Right atrium auricular region (tissue), 2 donors: Measurements from ENCODE around the gene SNRNP70. TPM values are rescaled to one million over a fixed set of nuclear protein-coding genes. Genes with fewer than 3 reads are reported as not detected.
"Not testable (repeated sequence)": the region's sequence is repeated elsewhere in the genome, so short reads cannot be mapped to it uniquely, and the experiment has no call there.

Source experiments
- DNase-seq: peaks from one replicate; pipeline ENCODE4 v3.0.0-alpha.2; 2019; ENCODE audit warnings: low spot score
- H3K27ac ChIP-seq, 2 donors: fragments of 200-600 bp; sonication (generic); 1 replicate in 1 of 2; 2 replicates in 1 of 2; pipeline ENCODE4 v1.5.1; 2016 to 2019
- H3K27me3 ChIP-seq, 2 donors: fragments of 200-600 bp; sonication (generic); one replicate each; pipeline versions ENCODE4 v1.5.1 to v1.6.0; 2017 to 2019
- H3K36me3 ChIP-seq: fragments of 200-600 bp; sonication (generic); one replicate; pipeline ENCODE4 v1.5.1; 2016
- H3K4me1 ChIP-seq, 2 donors: fragments of 200-600 bp; sonication (generic); one replicate each; pipeline versions ENCODE4 v1.5.1 to v1.6.0; 2017 to 2019
- H3K4me3 ChIP-seq, 2 donors: fragments of 200-600 bp; sonication (generic); 1 replicate in 1 of 2; 2 replicates in 1 of 2; pipeline ENCODE4 v1.5.1; 2017 to 2019; ENCODE audit warnings: mild to moderate bottlenecking in 1 of 2, moderate library complexity in 1 of 2
- H3K9me3 ChIP-seq, 2 donors: fragments of 200-600 bp; sonication (generic); one replicate each; pipeline ENCODE4 v1.5.1; 2019
- CTCF ChIP-seq, 2 donors: fragments of 200-600 bp; sonication (generic); IDR thresholded peaks; one replicate each; pipeline ENCODE4 v1.5.1; 2019; ENCODE audit warnings: antibody characterized with exemption in 2 of 2
- total RNA-seq, 2 donors: library from RNA; depleted of rRNA; stranded (reverse); fragments of >200 nt; gene quantifications; one replicate each; pipeline ENCODE4 v1.1.0, GENCODE V29; 2016

Gene SNRNP70
- total RNA-seq, 2 donors from 2014 or later: 62.7 to 89.4 TPM

- H3K27me3 ChIP-seq: no peaks in the 10 kb centered on the region
- H3K36me3 ChIP-seq: no peaks in the 10 kb centered on the region
- no peak for DNase-seq
- H3K4me1 ChIP-seq: peaks cover 0 to 18% of the 10 kb centered on the region in 2 donors
- TF ChIP-seq CTCF (IDR thresholded peaks at IDR 0.05): no peak
- H3K27ac ChIP-seq: no peak overlapping the region
- H3K4me3 ChIP-seq: no peak overlapping the region
- no peaks in the 10 kb centered on the region for H3K9me3 ChIP-seq
Observed at GRCh38 chr19:49140951-49141350, 55.7 kb downstream of the SNRNP70 start.

- no peak for DNase-seq
- no peaks in the 10 kb centered on the region for H3K9me3 ChIP-seq
- H3K27me3 ChIP-seq: no peaks in the 10 kb centered on the region
- no peak overlapping the region for H3K4me3 ChIP-seq
- H3K36me3 ChIP-seq: no peaks in the 10 kb centered on the region
- H3K4me1 ChIP-seq: peaks cover 0 to 19% of the 10 kb centered on the region in 2 donors
- H3K27ac ChIP-seq: no peak overlapping the region
- no peak for TF ChIP-seq CTCF (IDR thresholded peaks at IDR 0.05)
Observed at GRCh38 chr19:49141352-49141751, 56.1 kb downstream of the SNRNP70 start.

- H3K36me3 ChIP-seq: no peaks in the 10 kb centered on the region
- peak overlapping the region; percentile 40 to 62 for H3K4me3 ChIP-seq
- H3K4me1 ChIP-seq: peaks cover 0 to 22% of the 10 kb centered on the region in 2 donors
- no peak for TF ChIP-seq CTCF (IDR thresholded peaks at IDR 0.05)
- peak; percentile 95 for DNase-seq
- H3K9me3 ChIP-seq: no peaks in the 10 kb centered on the region
- H3K27ac ChIP-seq: no peak overlapping the region
- H3K27me3 ChIP-seq: no peaks in the 10 kb centered on the region
Observed at GRCh38 chr19:49142866-49143335, 57.6 kb downstream of the SNRNP70 start.

- Histone ChIP-seq H3K36me3 (no peaks in the 10 kb centered on the region), H3K9me3 (no peaks in the 10 kb centered on the region), H3K4me1 (peaks cover 0 to 44% of the 10 kb centered on the region in 2 donors), H3K4me3 (peak overlapping the region; percentile 6 to 37), H3K27ac (peak overlapping the region in 1 of 2 donors; percentile 4), H3K27me3 (no peaks in the 10 kb centered on the region)
- peak; percentile 91 for DNase-seq
- peak; percentile 91 to 94 for TF ChIP-seq CTCF (IDR thresholded peaks at IDR 0.05)
Observed at GRCh38 chr19:49145573-49146407, 60.5 kb downstream of the SNRNP70 start.

GRCh38 chr19:49146408-49146770, 61.1 kb downstream of the SNRNP70 start:
- not testable (repeated sequence) for H3K9me3 ChIP-seq, H3K36me3 ChIP-seq, H3K27ac ChIP-seq, H3K27me3 ChIP-seq, DNase-seq
- H3K4me1 ChIP-seq: peaks cover 0 to 50% of the 10 kb centered on the region in 2 donors
- peak overlapping the region; percentile 6 to 37 for H3K4me3 ChIP-seq

- Histone ChIP-seq H3K27ac (peak overlapping the region; percentile 96), H3K4me3 (peak overlapping the region; percentile 24 to 76), H3K9me3 (no peaks in the 10 kb centered on the region), H3K4me1 (peaks cover 0 to 51% of the 10 kb centered on the region in 2 donors), H3K27me3 (no peaks in the 10 kb centered on the region), H3K36me3 (no peaks in the 10 kb centered on the region)
- TF ChIP-seq CTCF (IDR thresholded peaks at IDR 0.05): no peak
- DNase-seq: no peak
Observed at GRCh38 chr19:49148044-49148682, 62.9 kb downstream of the SNRNP70 start.
